OCI-LY3 (cell line): Measurements from ENCODE around the gene TECR.

Experiments
- CTCF ChIP-seq: fragments of 200-600, 300-600 bp; sonication (generic); IDR thresholded peaks from 2 replicates; pipeline ENCODE4 v1.5.1; 2014; ENCODE audit warnings: antibody characterized with exemption, low read length, low read depth
- EZH2phosphoT487 ChIP-seq: fragments of 200-600 bp; shearing (Covaris generic); IDR thresholded peaks from 2 replicates; pipeline ENCODE4 v1.6.1; 2018; ENCODE audit warnings: antibody characterized with exemption, mixed run types, low read depth

- TF ChIP-seq CTCF (no peak), EZH2phosphoT487 (no peak)
Measured at GRCh38 chr19:14553939-14554243, 24.5 kb downstream of the TECR start.
